KG1 (cell line): Measurements from ENCODE around the gene BMP4.

ENCODE experiments used
- DNase-seq: peaks from one replicate; lab custom pipeline; 2025; lab: John Stamatoyannopoulos, UW

BMP4 gene

GRCh38 chr14:53964249-53964648 lies 7.6 kb upstream of the BMP4 start:
- no peak for DNase-seq

GRCh38 chr14:53963320-53964227 lies 6.9 kb upstream of the BMP4 start:
- no peak for DNase-seq

GRCh38 chr14:53962953-53963319 lies 6.3 kb upstream of the BMP4 start:
- no peak for DNase-seq

- DNase-seq: no peak
These were observed 2.0 kb upstream of the BMP4 start for GRCh38 chr14:53958628-53959027.

- DNase-seq: no peak
These were observed 1.1 kb upstream of the BMP4 start for GRCh38 chr14:53957739-53958138.

- DNase-seq: no peak
These were observed 776 bp downstream of the BMP4 start for GRCh38 chr14:53955671-53956426.

GRCh38 chr14:53955229-53955556 lies 1.4 kb downstream of the BMP4 start:
- no peak for DNase-seq

- DNase-seq: no peak
These were observed 1.9 kb downstream of the BMP4 start for GRCh38 chr14:53954551-53955228.

GRCh38 chr14:53953828-53954550 lies 2.6 kb downstream of the BMP4 start:
- DNase-seq: no peak

- peak; percentile 19 for DNase-seq
These were observed 3.4 kb downstream of the BMP4 start for GRCh38 chr14:53953002-53953827.

- DNase-seq: no peak
These were observed 4.1 kb downstream of the BMP4 start for GRCh38 chr14:53952533-53952932.

GRCh38 chr14:53951627-53952303 lies 4.9 kb downstream of the BMP4 start:
- DNase-seq: no peak

- no peak for DNase-seq
These were observed 5.4 kb downstream of the BMP4 start for GRCh38 chr14:53951243-53951626.

GRCh38 chr14:53950031-53950793 lies 6.4 kb downstream of the BMP4 start:
- no peak for DNase-seq

GRCh38 chr14:53949201-53949600 lies 7.4 kb downstream of the BMP4 start:
- no peak for DNase-seq

- DNase-seq: no peak
These were observed 8.3 kb downstream of the BMP4 start for GRCh38 chr14:53948205-53948884.

- no peak for DNase-seq
These were observed 9.0 kb downstream of the BMP4 start for GRCh38 chr14:53947452-53948204.

GRCh38 chr14:53947094-53947445 lies 9.6 kb downstream of the BMP4 start:
- DNase-seq: no peak
